ENCODE results near the gene FNDC3B.

The FNDC3B gene

DNA sequence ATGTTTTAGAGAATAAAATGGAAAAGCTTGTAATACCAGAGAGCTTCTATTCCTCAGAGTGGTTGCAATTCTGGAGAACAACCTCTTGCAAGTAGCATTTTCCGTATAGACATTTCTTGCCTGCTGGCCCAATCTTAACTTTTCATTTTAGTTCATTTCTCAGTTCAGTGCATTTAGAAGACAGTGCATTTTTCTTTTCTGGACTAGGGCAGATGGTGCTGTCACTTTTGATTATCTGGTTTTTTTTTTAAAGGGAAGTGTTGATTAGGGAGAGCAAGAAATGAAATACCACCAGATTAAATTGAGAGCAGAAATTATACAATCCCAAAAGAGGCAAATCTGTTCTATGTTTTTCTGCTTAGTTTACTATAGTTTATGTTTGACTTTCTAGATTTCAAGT is 236.2 kb downstream of the FNDC3B start:
- no peak for DNase-seq

DNA sequence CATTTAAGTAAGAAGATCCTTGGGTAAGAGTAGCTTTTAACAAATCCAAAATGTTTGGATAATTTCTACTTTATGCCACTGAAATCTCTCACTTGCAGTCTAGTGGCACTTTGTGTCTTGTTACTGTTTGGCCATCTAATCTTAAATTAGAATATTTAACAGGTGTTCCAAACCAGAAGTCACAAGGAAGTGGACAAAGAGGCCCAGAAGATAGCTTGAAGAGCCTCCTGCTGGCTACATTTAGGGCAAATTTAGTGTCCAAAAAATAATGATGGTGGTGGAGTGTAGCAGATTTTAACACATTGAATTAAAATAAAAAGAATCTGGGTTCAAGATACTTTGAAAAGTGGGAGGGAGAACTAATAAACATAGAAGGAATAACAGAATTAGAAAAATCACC is 236.7 kb downstream of the FNDC3B start:
- no peak for DNase-seq

DNA sequence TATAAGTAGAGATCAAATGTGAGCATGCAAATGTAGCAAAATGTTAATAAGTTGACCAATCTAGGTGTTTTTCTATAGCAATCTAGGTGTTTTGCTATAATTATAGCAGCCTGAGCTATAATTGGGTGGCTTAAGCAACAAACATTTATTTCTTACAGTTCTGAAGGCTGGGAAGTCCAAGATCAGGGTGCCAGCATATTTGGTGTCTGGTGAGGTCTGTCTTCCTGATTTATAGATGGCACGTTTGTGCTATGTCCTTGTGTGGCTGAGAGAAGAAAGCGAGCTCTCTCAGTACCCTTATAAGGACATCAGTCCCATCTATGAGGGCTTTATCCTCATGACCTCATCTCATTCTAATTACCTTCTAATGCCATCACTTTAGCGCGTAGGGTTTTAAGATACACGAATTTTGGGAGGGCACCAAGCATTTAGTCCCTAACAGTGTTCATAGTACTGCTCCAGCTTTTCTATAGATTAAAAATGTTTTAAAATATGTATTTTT is 237.8 kb downstream of the FNDC3B start:
- DNase-seq = no peak

GRCh38 chr3:172279191-172279640 is 239.8 kb downstream of the FNDC3B start:
- DNase-seq = no peak

DNA sequence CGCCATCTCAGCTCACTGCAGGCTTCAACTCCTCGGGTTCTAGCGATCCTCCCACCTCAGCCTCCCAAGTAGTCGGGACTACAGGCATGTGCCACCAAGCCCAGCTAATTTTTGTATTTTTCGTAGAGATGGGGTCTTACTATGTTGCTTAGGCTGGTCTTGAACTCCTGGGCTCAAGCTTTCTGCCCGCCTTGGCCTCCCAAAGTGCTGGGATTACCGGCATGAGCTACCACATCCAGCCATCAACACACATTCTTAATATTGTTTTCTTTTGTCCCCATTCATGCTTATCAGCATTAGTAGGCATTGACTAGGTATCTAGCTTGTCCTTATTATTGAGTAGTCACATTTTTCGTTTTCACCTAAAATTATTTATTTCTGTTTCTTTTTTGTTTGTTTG is 240.6 kb downstream of the FNDC3B start:
- DNase-seq = no peak

- DNase-seq = no peak
These were observed 241.2 kb downstream of the FNDC3B start for GRCh38 chr3:172280406-172281051.

DNA sequence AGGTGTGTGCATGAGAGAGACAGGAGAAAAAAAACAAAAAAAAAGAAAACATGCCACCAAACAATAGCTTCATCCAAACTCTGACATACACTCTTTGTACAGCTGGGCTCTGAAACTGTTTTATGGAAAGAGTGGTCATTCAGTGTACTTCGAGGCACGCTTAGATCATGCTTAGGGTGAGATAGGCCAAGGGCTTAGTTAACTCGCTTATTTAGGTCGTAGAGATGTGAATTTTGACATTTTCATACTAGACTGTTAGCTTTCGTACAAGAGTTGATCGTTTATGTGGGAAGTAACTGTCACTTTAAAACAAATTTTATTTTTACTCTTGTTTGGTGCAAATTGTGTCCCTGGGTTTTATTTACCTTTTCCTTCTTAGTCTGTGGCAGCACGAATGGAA is 242.5 kb downstream of the FNDC3B start:
- no peak for DNase-seq

DNA sequence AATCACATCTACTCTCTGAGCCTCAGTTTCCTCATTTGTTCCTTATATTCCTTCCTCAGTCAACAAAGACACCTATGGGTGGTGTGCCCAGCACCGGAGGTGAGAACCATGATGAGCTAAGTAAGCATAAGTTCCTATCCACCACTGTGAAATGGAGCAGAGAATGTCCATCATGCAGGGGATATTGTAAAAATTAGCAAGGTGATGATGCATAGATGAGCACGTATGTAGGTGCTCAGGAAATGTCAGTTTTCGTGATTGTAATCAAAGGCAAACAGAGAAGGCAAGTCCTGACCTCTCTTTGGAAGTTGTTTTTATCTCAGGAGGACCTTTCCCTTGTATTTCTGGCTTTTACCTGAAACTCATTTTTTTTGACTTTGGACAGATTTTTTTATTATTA is 243.5 kb downstream of the FNDC3B start:
- DNase-seq = no peak

DNA sequence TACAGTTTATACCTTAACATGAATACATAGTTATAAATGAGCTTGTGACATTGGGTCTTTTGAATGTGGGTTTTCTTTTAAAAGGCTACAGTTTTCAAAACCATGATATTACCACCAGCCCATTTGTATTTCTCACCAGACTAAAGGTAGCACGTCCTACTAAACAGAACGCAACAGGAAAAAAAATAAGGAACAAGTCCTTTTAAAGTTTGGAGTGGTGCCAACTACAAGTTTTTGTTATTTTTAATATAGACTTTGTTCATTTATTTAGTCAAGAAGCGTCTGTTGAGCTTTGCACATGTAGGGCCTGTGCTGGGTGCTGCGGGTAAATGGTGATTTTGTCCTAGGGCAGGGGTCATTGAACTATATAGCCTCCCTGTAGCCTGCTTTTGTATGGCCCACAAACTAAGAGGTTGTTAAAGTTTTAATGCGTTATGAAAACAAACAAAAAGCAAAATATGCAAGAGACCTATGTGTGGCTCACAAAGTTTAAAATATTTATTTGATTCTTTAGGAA is 244.5 kb downstream of the FNDC3B start:
- no peak for DNase-seq

DNA sequence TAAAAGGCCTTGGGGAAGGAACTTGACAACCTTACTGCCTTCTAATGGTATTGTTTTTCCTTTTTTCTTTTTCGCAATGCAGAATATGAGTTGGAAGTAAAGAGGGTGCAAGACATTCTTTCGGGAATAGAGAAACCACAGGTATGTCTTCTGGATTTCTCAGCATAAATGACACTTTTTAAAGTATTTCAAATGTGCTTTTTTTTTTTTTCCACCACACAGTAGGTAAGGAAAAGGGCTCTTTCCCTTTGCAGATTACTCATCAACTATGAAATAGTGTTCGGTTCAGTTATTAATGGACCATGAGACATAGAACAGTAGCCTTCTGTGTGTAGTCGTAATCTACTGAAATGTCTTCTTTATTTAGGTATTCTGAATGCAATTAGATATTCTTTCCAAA is 246.5 kb downstream of the FNDC3B start:
- no peak for DNase-seq

DNA sequence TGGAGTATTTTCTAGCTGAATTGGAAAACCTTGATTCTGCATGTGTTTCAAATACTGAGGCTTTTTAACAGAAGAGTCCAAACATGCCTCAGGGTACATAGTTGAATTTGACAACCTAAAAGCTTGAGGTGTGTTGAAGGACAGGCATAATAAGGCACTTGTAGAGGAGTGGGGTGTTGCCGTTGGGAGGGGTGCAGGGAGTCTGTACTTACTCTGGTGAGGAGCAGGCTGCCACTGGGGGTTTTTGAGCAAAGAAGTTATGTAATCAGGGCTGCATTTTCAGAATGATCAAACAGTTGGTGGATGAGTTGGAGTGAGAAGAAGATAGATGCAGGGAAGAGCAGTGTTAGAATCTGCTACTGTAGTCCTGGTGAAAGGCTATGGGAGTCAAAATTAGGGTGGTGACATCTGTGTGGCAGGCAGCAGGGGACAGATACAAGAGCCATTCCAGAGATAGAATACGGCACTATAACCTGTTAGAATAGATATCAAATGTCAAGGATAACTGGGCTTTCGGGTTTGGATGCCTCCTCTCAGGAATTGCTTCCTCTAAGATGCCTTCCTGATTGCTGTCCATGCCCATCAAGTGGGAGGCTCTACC is 247.3 kb downstream of the FNDC3B start:
- no peak for DNase-seq

GRCh38 chr3:172287937-172288477 is 248.6 kb downstream of the FNDC3B start:
- no peak for DNase-seq

DNA sequence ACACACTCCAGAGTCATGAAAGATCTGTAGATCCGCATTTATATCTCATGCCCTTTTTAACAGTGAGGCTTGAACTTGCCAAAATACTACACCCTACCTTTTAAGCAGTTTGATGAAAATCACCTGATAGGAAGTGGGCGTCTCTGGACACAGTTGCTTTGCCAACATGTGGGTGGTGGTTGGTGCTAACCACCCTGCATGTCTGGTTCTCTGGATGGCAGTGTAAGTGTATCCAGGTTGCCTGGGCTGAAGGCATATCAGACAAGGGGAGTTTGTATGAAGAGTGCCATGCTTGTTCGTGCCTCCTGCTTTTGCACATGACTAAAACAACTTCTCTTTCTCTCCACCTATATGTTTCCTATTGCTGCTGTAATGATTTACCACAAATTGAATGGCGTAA is 249.3 kb downstream of the FNDC3B start:
- DNase-seq = no peak

DNA sequence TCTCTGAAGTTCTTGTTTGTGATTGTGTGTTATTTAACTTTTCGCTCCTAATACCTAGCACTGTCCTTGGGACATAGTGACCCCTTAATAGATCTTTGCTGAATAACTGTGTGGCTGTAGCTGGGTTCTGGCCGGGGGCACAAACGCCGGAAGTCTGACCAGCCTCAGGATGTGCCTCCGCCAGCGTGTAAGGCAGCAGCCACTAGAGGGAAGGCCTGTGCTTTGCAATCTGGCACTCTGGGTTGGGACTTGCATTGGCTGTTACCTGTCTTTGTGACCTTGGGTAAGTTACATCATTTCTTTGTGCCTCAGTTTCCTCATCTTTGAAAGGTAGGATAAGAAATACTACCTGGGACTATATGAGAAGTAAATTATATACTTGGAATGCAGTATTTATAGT is 250.2 kb downstream of the FNDC3B start:
- no peak for DNase-seq

GRCh38 chr3:172290457-172290856 is 251.1 kb downstream of the FNDC3B start:
- DNase-seq = no peak

DNA sequence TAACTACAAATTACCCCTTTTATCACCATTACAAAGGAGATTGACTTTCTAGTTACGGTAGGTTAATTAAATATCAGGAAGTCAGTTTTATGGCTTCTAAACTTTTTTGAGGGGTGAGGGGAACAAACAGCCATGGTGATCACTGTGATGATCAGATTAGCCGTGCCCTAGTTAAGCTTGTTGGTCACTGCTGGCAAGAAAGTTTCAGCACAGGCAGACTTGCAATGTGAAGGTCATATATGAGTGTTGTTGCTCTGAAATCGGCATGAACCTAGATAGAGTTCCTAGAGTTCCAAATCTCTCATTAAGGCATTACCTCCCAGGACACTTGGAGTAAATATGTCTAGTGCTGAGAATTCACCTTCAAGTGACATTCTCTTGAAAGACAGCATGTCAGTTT is 252.3 kb downstream of the FNDC3B start:
- DNase-seq = no peak

DNA sequence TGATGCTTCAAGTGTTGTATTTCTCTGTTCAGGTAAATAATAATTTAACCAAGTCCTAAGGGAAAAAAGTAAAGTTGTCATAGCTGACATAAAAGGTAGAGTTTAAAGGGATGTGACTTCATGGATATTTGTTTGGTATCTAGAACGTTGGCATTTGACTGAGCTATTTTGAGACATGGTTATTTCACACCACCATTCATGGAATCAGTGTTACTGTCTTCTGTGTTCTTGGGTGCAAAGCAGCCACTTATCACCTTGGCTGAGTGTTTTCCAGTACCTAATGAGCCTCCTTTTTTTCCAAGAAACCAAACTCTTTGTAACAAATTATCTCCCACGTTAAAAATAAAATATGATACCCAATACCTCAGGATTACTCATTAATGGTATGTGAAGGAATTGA is 253.0 kb downstream of the FNDC3B start:
- DNase-seq = no peak

DNA sequence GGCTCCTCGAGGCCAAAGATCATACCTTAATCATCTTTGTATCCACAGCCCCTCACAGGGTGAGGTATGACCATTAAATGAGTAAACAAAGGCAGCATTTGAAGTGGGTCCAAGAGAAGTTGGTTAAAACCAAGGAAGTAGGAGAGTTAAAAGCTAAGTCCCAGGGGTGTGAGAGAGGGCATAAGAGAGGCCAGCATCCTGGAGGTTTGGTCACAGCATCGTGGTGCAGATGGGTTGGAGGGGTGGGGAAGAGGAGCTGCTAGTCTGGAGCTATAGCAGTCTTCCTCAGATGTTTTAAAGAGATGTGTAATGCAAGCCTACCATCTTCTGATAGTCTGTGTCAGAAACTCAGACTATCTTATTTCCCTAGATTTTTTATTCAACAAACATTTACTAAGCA is 253.7 kb downstream of the FNDC3B start:
- no peak for DNase-seq

DNA sequence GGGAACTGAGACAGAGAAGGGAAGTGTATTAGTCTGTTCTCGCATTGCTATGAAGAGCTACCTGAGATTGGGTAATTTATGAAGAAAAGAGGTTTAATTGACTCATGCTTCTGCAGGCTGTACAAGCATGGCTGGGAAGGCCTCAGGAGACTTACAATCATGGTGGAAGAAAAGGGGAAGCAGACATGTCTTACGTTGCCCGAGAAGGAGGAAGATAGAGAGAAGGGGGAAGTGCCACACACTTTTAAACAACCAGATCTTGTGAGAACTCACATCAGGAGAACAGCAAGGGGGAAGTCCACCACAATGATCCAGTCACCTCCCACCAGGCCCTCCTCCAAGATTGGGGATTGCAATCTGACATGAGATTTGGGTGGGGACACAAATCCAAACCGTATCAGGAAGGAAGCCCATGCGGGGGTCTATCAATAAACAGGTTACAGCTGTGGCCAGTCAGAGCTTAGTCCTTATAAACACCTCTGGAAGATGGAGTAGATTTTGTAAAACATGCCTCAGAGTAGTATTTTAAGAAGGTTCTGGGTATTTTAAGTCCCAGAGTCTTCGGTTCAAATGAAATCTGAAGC is 254.9 kb downstream of the FNDC3B start:
- no peak for DNase-seq

GRCh38 chr3:172296248-172296974 is 257.0 kb downstream of the FNDC3B start:
- DNase-seq = no peak

GRCh38 chr3:172296975-172297332 is 257.6 kb downstream of the FNDC3B start:
- no peak for DNase-seq

- DNase-seq = no peak
These were observed 258.9 kb downstream of the FNDC3B start for GRCh38 chr3:172298247-172298646.

DNA sequence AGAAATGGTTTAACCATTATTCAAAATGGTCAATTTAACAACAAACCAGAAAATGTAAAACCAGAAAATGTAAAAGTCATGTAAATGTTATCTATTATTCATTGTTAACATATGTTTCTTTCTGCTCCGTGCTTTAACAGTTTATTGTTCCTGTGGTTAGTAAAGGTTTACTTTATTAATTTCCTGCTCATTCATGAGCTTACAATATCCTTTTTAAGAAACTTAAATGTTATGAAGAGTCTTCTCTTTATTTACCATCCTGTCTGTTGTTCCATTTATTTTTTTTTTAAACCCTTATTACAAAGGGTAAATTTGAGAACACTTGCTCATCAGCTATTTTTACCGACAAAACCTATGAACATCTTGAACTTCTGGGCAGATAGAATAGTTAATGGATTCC is 260.8 kb downstream of the FNDC3B start:
- DNase-seq = no peak
